ENCODE results near the gene FXR2.

The FXR2 gene

GRCh38 chr17:7587420-7588151 lies 27.1 kb downstream of the FXR2 start:
- no peak for DNase-seq

- DNase-seq: no peak
Observed at GRCh38 chr17:7586673-7587419, 27.9 kb downstream of the FXR2 start.

GRCh38 chr17:7583253-7584109 lies 31.2 kb downstream of the FXR2 start, which contains the start of gene MPDU1:
TSS of gene MPDU1 (plus strand) at chr17:7583852. CDS start at chr17:7583863, 11 bp downstream.
- DNase-seq: peak; percentile 97

GRCh38 chr17:7582396-7583252 lies 32.1 kb downstream of the FXR2 start:
- no peak for DNase-seq

- DNase-seq: no peak
Observed at GRCh38 chr17:7580604-7581575, 33.8 kb downstream of the FXR2 start.

GRCh38 chr17:7579834-7580603 lies 34.7 kb downstream of the FXR2 start:
- no peak for DNase-seq

GRCh38 chr17:7579001-7579833 lies 35.5 kb downstream of the FXR2 start, which contains the start of gene CD68:
TSS of gene CD68 (plus strand) at chr17:7579638. CDS start at chr17:7579678, 40 bp downstream.
- no peak for DNase-seq

- DNase-seq: no peak
Observed at GRCh38 chr17:7577327-7578199, 37.1 kb downstream of the FXR2 start.

- DNase-seq: no peak
Observed at GRCh38 chr17:7576432-7576937, 38.2 kb downstream of the FXR2 start.

GRCh38 chr17:7575959-7576358 lies 38.7 kb downstream of the FXR2 start:
- no peak for DNase-seq

GRCh38 chr17:7575481-7575883 lies 39.2 kb downstream of the FXR2 start:
- no peak for DNase-seq

- DNase-seq: no peak
Observed at GRCh38 chr17:7574176-7574953, 40.3 kb downstream of the FXR2 start.

GRCh38 chr17:7573324-7574080 lies 41.2 kb downstream of the FXR2 start:
- DNase-seq: peak; percentile 73

GRCh38 chr17:7572588-7573323 lies 41.9 kb downstream of the FXR2 start:
- peak; percentile 86 for DNase-seq

GRCh38 chr17:7572338-7572587 lies 42.4 kb downstream of the FXR2 start:
- no peak for DNase-seq

GRCh38 chr17:7570351-7570750 lies 44.3 kb downstream of the FXR2 start:
- DNase-seq: no peak

Data from NCI-H2227 treated with DMSO at 0.1 percent for 48 hours (cell line).